ENCODE results near the gene DCLK3. TPM values are rescaled to one million over a fixed set of nuclear protein-coding genes. Genes with fewer than 3 reads are reported as not detected.
A peak's percentile ranks its signal among the peaks of the same experiment; 100 is the strongest.

Gene DCLK3, protein sequence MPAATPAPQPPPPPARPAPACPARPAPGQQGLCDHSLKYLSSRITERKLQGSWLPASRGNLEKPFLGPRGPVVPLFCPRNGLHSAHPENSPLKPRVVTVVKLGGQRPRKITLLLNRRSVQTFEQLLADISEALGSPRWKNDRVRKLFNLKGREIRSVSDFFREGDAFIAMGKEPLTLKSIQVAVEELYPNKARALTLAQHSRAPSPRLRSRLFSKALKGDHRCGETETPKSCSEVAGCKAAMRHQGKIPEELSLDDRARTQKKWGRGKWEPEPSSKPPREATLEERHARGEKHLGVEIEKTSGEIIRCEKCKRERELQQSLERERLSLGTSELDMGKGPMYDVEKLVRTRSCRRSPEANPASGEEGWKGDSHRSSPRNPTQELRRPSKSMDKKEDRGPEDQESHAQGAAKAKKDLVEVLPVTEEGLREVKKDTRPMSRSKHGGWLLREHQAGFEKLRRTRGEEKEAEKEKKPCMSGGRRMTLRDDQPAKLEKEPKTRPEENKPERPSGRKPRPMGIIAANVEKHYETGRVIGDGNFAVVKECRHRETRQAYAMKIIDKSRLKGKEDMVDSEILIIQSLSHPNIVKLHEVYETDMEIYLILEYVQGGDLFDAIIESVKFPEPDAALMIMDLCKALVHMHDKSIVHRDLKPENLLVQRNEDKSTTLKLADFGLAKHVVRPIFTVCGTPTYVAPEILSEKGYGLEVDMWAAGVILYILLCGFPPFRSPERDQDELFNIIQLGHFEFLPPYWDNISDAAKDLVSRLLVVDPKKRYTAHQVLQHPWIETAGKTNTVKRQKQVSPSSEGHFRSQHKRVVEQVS
- 0.43 TPM for total RNA-seq
- long read RNA-seq = 0 reads

DNA sequence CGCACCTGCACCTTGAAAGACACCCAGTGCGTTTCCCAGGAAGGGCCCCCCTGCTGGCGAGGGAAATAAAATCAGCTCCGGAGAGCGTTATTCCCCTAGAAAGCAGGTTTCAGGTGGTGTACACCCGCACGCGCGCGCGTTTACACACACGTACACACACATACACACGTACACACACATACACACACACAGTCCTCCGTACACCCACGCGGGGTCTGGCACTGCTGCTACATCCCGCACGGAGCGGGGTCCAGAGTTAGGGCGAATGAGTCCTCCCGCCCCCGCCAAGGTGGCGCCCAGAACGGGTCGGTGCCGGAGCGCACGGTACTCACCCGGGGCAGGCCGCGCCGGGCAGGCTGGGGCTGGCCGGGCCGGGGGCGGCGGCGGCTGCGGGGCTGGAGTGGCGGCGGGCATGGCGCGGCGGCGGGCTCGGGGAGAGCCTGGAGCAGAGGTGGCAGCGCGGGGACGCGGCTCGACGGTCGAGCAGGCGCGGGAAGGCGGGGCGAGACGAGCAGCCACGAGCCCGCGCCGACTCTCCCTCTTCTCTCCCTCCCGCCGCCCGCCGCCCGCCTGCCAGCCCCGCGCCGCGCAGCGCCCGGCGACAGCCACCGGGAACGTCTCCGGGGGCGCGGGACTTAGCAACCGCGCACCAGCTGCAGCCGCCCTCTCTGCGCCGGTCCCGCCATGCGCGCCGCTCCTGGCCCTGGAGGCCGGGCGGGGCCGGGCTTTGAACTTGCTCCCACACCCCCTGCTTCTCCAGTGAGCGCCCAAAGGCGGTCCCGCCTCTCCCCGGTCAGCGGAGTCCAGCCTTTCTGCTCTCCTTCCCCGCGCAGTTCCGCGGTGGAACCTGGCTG is at the start of gene DCLK3:
TSS of gene DCLK3 (minus strand) at position 704 of the 854 bp plus-strand sequence. CDS start at position 414, 290 bp downstream.
- ATAC-seq (ENCODE audit: poor library complexity) (peak; percentile 58), DNase-seq (peak; percentile 49)
- intact Hi-C loops (cut with DNase I) = no loop called here

DNA sequence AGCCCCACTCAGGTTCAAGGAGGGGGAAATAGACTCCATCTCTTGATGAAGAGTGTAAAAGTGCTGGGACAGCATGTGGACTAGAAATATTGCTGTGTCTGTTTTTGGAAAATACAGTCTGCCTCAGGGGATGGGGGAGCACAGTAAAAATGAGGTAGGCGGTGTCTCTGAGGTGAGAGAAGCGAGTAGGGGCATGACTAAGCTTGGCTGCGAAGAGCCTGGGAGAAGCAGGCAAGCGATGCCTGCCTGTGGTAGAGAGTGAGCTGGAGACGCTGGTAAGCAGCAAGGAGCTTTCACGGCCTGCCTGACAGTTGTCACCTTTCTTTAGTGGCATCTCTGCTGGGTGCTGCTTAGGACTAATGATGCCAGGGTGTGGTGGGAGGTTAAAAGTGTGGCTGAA is 49.0 kb upstream of the DCLK3 start:
- DNase-seq = no peak
- intact Hi-C loops (cut with DNase I) = no loop called here
- no peak for ATAC-seq (ENCODE audit: poor library complexity)

DNA sequence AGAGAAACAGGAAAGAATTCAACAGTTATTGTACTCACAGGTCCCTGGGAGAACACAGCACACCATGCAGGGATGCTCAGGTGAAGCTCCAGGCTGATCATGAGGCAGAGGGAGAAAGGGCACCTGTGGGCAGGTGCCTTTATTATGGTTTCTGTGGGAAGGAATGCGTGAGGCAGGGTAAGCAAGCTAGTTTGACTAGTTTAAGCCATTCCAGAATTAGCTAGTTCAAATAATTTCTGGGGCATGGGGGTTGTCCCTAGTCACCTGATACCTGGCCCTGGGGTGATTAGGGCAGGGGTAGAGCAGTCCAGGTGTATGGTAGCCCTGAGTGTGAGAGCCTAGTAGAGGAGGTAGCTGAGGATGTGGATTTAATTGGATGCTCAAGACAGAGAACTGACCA is 47.9 kb upstream of the DCLK3 start:
- DNase-seq (no peak), ATAC-seq (ENCODE audit: poor library complexity) (no peak)
- intact Hi-C loops (cut with DNase I) = no loop called here

DNA sequence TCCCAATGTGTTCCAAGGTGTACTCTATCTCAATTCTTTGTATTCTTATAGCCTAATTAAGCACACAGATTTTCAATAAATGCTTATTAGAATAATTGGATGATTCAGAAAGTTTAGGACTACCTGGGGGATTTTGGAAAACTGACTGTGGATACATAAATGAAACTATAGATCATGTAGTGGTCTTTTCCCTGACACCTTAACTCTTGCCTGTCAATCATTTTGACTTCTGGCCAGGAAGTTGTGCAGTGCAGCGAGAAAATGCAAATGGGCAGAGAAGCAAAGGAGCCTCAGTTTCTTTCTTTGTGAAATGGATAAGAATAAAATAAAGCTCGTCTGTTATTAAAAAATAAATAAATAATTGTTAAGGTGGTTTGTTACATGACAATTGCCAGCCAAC is 47.4 kb upstream of the DCLK3 start:
- intact Hi-C loops (cut with DNase I) = no loop called here
- ATAC-seq (ENCODE audit: poor library complexity) (no peak), DNase-seq (no peak)

DNA sequence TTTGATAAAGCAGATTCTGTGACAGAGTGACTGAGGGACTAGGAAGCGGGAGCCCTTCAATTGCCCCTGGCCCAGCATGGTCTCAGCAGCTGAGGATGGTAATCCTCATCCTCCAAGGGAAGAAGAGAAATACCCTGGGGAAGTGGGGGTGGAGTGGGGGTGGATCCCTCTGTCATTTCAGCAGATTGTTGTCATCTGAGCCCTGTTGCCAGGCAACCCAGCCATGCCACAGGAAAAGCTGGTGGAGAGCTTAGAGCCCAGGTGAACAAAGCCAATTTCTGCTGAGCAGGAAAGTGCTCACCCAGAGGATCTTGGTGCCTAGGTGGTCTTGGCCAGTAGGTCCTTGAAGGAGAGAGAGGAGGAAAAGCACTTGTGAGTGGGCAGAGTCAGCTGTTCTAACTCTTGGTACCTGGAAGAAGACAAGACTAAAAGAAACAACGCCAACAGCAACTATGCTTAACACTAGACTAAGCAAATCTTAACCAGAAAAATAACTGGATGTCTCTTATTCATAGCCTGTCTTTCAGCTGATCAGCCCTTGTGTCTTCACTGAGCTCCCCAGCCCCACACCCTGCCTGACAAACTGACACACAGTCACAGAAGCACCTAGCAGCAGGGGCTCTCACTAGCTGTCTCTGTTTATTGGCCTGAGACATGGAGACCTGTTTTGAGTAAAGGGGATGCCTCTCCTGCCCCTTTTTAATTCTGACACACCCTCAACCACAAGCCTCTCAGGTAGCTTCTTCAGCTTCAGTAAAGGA is 40.1 kb upstream of the DCLK3 start:
- intact Hi-C loops (cut with DNase I) = no loop called here
- ATAC-seq (ENCODE audit: poor library complexity) (no peak), DNase-seq (no peak)

DNA sequence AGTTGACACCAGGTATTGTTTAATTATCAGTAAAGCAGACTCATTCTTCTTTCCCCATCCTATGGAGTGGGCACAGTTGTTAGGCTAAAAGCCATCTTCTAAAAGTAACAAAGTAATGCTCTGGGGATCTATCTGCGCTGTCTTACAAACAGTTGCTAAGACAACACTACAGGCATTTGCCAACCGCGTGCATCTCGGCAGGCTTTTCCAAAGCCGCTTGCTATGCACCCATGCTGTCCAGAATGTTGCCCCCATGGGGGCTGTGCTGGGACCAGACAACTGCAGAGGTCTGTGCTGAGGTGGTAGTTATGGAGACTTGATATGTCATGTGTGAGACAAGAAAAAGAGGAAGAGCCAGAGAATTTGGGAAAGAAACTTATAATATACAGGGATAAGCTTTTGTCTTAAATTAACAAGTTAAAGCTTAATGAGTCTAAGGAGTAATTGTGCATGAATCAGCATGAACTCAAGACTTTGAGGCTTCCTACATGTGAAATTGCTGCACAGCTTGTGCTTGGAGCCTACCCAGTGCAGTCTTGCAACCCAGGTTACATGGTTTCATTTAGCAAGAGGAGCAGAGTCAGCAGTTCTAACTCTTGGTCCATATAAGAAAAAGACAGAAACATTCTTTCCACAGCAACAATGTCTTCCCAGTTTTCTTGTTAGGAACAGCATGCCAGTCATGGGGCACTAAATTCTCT is 38.9 kb upstream of the DCLK3 start:
- intact Hi-C loops (cut with DNase I) = no loop called here

DNA sequence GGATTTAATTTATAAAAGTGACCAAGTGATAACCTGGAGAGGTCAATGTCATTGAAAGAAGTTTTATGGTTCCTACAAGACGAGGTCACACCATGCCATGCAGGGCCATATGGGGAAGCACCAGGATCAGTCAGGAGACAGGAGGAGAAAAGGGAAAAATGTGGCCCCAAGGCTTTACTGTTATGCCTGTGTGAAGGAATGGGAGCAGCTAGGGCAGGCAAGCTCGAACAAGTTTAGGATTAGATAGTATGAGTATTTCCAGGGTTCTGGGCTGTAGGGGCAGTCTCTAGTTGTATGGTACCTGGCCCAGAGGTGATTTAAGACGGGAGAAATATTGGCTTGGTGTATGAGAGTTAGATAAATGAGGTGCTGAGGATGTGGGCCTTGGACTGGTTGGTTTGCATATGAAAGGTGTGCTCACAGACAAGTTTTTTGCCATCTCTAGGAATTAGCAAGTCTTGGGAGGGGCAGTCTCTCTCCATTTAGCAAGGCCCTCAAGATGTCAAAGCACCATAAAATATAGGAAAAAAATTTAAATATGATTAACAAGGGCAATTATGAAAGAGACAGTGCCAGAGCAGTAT is 36.3 kb upstream of the DCLK3 start:
- ATAC-seq (ENCODE audit: poor library complexity) = no peak
- intact Hi-C loops (cut with DNase I) = no loop called here

More for the DNA sequence above, 38.9 kb upstream of the DCLK3 start:
- DNase-seq = no peak
- no peak for ATAC-seq (ENCODE audit: poor library complexity)

DNA sequence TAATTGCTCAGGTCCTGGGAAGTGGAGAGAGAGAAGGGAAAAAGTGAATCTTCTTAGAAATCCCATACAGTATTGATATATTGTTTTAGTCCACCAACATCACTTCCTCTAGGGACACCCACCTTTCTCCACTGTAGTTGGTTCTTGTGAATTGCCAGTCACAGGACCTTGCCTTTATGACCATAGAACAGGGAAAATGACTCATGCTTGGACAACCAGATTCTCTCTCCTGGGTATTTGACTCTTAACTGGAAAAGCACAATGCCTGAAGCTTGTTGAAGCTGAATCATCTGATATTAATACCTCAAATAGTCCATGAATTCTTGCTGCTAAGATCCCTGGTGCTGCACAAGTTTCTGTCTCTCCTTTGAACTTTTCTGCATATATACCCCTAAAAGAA is 32.5 kb upstream of the DCLK3 start:
- ATAC-seq (ENCODE audit: poor library complexity) = no peak
- intact Hi-C loops (cut with DNase I) = no loop called here
- DNase-seq = no peak

More for the DNA sequence above, 36.3 kb upstream of the DCLK3 start:
- DNase-seq = no peak

DNA sequence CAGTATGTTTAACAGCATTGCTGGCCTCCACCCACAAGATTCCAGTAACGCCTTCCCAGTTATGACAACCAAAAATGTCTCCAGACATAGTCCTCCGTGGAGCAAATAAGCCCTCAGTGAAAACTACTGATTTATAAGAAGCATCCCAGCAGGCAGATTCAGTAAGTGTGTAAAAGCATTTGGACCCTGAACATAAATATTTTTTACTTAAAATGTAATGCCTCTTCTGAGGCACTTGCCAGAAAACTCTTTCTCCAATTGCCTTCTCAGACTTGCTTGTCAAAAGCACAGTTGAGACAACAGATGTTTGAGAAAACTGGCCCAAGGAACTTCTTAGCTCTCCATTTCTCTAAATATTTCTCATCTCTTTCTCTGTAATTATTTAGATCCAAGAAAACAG is 31.8 kb upstream of the DCLK3 start:
- intact Hi-C loops (cut with DNase I) = no loop called here
- DNase-seq (no peak), ATAC-seq (ENCODE audit: poor library complexity) (no peak)

DNA sequence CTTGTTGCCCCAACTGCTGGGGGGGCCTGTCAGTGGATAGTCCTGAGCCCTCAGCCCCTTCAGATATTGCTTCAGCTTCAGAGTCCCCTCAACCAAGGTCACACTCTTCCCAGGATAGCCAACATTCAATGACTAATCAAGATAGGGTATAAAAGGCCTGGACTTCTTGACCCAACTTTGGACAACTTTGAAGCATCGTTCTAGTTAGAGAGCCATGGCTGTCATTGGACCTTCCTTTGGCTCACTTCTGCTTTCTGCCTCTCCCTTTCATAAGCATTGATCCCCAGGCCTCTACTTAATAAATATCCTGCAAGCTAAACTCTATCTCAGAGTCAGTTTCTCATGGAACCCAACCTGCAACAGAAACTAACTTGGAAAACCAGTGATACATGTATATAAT is 31.3 kb upstream of the DCLK3 start:
- DNase-seq (no peak), ATAC-seq (ENCODE audit: poor library complexity) (no peak)
- intact Hi-C loops (cut with DNase I) = no loop called here

DNA sequence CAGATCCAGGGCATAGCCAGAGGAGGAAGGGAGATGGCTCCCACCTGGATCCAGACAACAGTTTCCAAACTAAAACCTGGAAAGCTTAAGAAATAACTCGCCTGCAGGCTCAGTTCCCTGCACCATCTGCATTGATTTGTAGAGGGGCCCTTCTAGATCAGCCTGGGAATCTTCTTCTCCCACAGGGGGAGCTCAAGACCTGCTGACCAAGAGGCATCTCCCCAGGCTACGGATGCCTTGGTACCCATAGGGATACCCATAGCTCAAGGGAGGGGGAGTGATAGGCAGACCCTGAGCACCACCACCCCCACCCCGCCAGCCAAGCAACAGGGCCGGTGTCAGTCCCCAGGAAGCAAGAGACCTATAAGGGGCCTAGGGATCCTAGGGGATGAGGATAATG is 28.0 kb upstream of the DCLK3 start:
- ATAC-seq (ENCODE audit: poor library complexity) = no peak
- DNase-seq = no peak
- intact Hi-C loops (cut with DNase I) = no loop called here

DNA sequence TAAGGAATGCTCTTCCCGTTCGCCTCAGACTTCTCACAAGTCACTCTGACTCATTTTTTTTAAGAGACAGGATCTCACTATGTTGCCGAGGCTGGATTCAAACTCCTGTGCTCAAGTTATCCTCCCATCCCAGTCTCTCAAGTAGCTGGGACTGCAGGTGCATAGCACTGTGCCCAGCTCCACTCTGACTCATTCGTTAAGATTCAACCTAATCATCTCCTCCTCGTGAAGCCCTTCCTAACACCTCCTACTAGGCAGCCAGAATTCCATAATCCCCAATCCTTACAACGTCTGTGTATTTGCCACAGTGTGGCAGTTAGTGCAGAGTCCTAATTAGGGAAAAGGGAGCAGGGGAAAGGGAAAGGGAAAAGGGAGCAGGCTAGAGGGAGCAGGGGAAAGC is 26.4 kb upstream of the DCLK3 start:
- DNase-seq (no peak), ATAC-seq (ENCODE audit: poor library complexity) (no peak)
- intact Hi-C loops (cut with DNase I) = no loop called here

DNA sequence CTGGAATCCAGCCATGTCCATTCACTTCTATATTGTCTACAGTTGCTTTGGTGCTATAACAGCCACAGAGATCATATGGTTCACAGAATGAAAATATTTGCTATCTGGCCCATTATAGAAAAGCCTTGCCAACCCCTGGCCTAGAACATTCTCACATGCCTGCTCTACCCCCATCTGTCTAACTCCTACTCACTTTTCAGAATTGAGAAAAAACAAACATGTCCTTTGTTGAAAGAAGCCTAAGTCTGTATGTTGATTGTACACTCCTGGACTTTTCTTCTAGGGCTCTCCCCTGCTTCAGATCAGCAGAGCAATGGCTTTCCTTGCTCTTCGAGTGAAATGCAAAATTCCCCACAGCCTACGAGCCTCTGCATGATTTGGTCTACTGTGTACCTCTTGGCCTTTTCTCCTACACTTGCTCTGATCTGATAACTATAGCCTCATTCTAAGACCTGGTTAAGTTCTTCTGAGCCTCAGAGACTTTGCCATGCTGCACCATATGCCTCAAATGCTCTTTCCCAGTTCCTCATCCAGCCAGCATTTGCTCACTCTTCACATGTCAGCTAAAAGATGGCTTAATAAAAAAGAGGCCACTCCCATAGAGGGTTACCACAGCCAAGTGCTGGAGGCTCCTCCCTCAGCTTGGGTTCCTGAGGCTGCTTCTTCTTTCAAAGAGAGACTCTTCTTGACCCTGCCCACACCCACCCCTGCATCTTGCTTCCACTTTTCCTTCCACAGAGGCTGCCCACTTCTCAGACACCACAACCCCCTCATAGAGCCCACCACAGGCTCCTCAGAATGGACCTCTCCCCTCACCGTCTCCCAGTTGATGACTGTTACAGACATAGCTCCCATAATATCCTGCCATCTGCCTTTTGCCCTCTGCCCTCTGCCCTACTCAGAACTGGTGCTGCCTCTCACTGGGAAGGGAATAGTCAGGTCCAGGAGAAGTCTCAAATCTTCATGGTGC is 22.9 kb upstream of the DCLK3 start:
- ATAC-seq (ENCODE audit: poor library complexity) = peak; percentile 57
- intact Hi-C loops (cut with DNase I) = no loop called here
- DNase-seq = peak; percentile 44

DNA sequence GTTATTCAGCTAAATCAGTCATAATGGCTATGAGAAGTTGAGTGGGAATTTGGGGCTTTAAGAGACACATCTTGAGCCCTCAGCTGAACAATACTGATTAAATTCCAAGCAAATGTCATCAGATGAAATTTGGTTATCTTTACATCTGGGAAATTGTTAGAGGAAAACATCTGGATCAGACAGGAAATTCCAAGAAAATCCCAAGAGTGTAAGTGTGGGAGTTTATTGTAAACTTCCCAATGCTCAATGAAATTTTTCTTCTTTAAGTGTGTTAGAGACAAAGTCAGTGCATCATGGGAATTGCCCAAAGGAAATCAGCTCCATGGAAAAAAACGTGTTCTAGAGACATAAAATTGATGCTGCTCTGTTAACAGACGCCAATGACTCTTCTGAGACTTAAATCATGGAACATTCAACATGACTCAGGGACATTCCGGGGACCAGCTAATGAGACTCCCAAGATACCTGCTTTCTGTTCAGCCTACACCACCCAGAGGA is 19.8 kb upstream of the DCLK3 start:
- DNase-seq = no peak
- intact Hi-C loops (cut with DNase I) = no loop called here
- ATAC-seq (ENCODE audit: poor library complexity) = peak; percentile 22

DNA sequence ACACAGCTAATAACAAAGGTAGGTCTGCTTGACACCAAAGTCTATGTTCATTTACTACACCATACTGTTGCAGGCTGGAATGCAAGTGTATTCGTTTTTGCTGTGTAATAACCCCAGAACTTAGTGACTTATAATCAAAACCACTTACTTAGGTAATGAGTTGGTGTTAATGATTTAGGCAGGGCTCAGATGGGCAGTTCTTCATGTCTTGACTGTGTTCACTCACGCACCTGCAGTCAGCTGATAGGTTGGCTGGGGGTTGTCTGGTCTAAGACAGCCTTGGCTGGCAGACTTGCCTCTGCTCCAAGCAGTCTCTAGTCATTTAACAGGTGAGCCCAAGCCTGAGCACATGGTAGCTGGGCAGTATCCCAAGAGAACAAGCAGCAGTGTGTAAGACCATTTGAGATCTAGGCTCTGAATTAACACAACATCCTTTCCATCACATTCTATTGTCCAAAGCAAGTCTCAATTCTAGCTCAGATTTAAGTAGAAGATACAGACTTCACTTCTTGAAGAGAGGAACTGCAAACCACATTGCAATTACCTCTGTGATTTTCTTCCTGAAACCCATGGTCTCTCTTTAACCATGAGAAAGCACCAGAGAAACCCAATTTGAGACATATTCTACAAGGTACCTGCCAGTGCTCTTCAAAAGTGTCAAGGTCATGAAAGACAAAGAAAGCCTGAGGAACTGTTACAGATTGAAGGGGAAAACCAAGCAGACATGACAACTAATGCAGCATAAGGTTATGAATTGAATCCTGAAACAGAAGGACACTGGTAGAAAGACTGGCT is 13.3 kb upstream of the DCLK3 start:
- intact Hi-C loops (cut with DNase I) = no loop called here
- DNase-seq (no peak), ATAC-seq (ENCODE audit: poor library complexity) (no peak)
